Naive thymus-derived CD4-positive, alpha-beta T cell (primary cell): Measurements from ENCODE around the gene KMO. TPM values are rescaled to one million over a fixed set of nuclear protein-coding genes. Genes with fewer than 3 reads are reported as not detected.
A peak's percentile ranks its signal among the peaks of the same experiment; 100 is the strongest.

Experiments used
- ATAC-seq: fragments of 150-1000 bp; cut with Tn5 transposase; 2 replicates; pipeline ENCODE4 v1.10.0; 2021; ENCODE audit warnings: mild to moderate bottlenecking, moderate library complexity
- CTCF ChIA-PET: fragments of 350-600 bp; sonication (Branson Sonifier 250); formaldehyde crosslinking; loops from one replicate; lab custom pipeline; 2021; ENCODE audit warnings: antibody characterized with exemption; lab: Charles Lee
- POLR2A ChIA-PET: fragments of 350-600 bp; sonication (Branson Sonifier 250); formaldehyde crosslinking; loops from one replicate; lab custom pipeline; 2021; ENCODE audit warnings: antibody characterized with exemption, inconsistent platforms; lab: Charles Lee
- DNase-seq, 9 donors: peaks; one replicate each; pipeline versions ENCODE4 v3.0.0 to v3.0.0-alpha.2; 2020 to 2022; ENCODE audit warnings: mixed read lengths in 1 of 9
- H3K27ac ChIP-seq: one replicate; pipeline ENCODE4 v1.7.0; 2013; ENCODE audit warnings: mild to moderate bottlenecking, low read depth, low read length, moderate library complexity
- H3K27me3 ChIP-seq, 2 donors: one replicate each; pipeline ENCODE4 v1.7.0; 2013; ENCODE audit warnings: low read length in 2 of 2, mild to moderate bottlenecking in 2 of 2, moderate library complexity in 2 of 2; ENCODE audit not compliant: control insufficient read depth in 2 of 2, insufficient read depth in 2 of 2
- H3K36me3 ChIP-seq, 3 experiments: 1 replicate in 2 of 3; 2 replicates in 1 of 3; pipeline ENCODE4 v1.7.0; 2013; ENCODE audit warnings: low read length in 3 of 3, mild to moderate bottlenecking in 3 of 3, moderate library complexity in 1 of 3; ENCODE audit not compliant: insufficient read depth in 3 of 3, control insufficient read depth in 2 of 3
- H3K4me1 ChIP-seq, 2 donors: one replicate each; pipeline ENCODE4 v1.7.0; 2013; ENCODE audit warnings: low read length in 2 of 2, mild to moderate bottlenecking in 2 of 2, moderate library complexity in 1 of 2; ENCODE audit not compliant: control insufficient read depth in 2 of 2, insufficient read depth in 2 of 2
- H3K4me3 ChIP-seq: 2 replicates; pipeline ENCODE4 v1.7.0; 2013; ENCODE audit warnings: mild to moderate bottlenecking, low read length
- H3K9me3 ChIP-seq, 3 experiments: 1 replicate in 2 of 3; 2 replicates in 1 of 3; pipeline ENCODE4 v1.7.0; 2013; ENCODE audit warnings: low read length in 3 of 3; ENCODE audit not compliant: control insufficient read depth in 2 of 3
- H3K27ac Mint-ChIP-seq, 9 donors: one replicate each; pipeline ENCODE4 v1.8.0; 2020 to 2022; ENCODE audit warnings: mixed read lengths in 9 of 9, mild to moderate bottlenecking in 8 of 9, moderate library complexity in 5 of 9, inconsistent platforms in 2 of 9
- H3K27me3 Mint-ChIP-seq, 5 donors: one replicate each; pipeline ENCODE4 v1.8.0; 2021 to 2022; ENCODE audit warnings: mixed read lengths in 5 of 5, mild to moderate bottlenecking in 1 of 5
- H3K36me3 Mint-ChIP-seq, 5 donors: one replicate each; pipeline ENCODE4 v1.8.0; 2020 to 2022; ENCODE audit warnings: mixed read lengths in 5 of 5, mild to moderate bottlenecking in 3 of 5, inconsistent platforms in 1 of 5
- H3K4me1 Mint-ChIP-seq, 7 donors: one replicate each; pipeline ENCODE4 v1.8.0; 2020 to 2022; ENCODE audit warnings: mixed read lengths in 7 of 7, mild to moderate bottlenecking in 3 of 7, inconsistent platforms in 1 of 7
- H3K4me3 Mint-ChIP-seq, 10 donors: one replicate each; pipeline ENCODE4 v1.8.0; 2020 to 2022; ENCODE audit warnings: mild to moderate bottlenecking in 10 of 10, mixed read lengths in 10 of 10, moderate library complexity in 6 of 10, inconsistent platforms in 2 of 10
- H3K9me3 Mint-ChIP-seq, 11 donors: one replicate each; pipeline ENCODE4 v1.8.0; 2020 to 2022; ENCODE audit warnings: mixed read lengths in 11 of 11, mild to moderate bottlenecking in 4 of 11, inconsistent platforms in 1 of 11, moderate library complexity in 1 of 11
- intact Hi-C, 2 donors: fragments of 100-400 bp; cut with micrococcal nuclease; formaldehyde crosslinking; loops; one replicate each; pipeline ENCODE4 v1.15.1; 2023
- polyA plus RNA-seq, 2 donors: library from polyadenylated mRNA; unstranded; fragments of 300-500 nt; fragmentation: Illumina TruSeq; gene quantifications; one replicate each; pipeline ENCODE4 v1.2.3, GENCODE V29; 2021
- total RNA-seq, 6 experiments: library from RNA in 5 of 6; stranded (reverse) in 5 of 6; gene quantifications; 1 replicate in 5 of 6; 2 replicates in 1 of 6; pipeline ENCODE4 v1.2.3 and lab custom pipeline; 2021 to 2026

KMO gene
- total and polyA plus RNA-seq, 7 experiments from 2014 or later: 0.51 to 3.3 (median 0.82) TPM; not detected in 3

GRCh38 chr1:241519308-241520079 is 12.7 kb upstream of the KMO start, which contains the start of gene FH:
FH (minus strand) TSS chr1:241519755; CDS start chr1:241519722, 33 bp downstream.
- intact Hi-C loops: loop anchor here (1.0 to 2.0 kb wide), 10 partner anchors 12 to 1800 kb away; partner anchors contain the start of genes CEP170 (in 2 of the 2), CHML (in 2 of the 2) and OPN3 (in 2 of the 2)

DNA sequence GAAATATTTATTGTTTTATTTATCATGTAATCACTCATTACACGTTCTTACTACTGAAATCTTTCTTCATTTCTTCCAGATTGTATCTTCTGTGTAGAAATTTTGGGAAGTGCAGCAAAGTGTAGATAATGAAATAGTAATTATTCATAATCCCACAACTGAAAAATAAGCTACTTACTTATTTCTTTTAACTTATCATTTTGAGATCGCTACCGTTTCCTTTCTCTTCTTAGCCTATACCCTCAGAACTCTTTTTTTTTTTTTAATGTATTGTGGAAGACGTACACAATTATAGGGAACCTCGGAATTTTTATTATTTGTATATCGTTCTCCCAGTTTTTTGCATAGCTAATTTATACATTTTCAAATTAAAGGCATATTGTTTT is 12.1 kb upstream of the KMO start:
- Mint-ChIP-seq H3K27me3 (peaks cover 15 to 34% (median 32%) of the 10 kb centered on the region in 5 donors), H3K9me3 (peaks cover 0 to 2% (median 0%) of the 10 kb centered on the region in 11 donors), H3K4me1 (peaks cover 0 to 40% (median 32%) of the 10 kb centered on the region in 7 donors), H3K36me3 (peaks cover 0 to 12% (median 12%) of the 10 kb centered on the region in 5 donors), H3K27ac (no peak overlapping the region), H3K4me3 (no peak overlapping the region)
- peak overlapping the region; percentile 66 for H3K4me3 ChIP-seq
- no peak for DNase-seq
- ATAC-seq: no peak
- H3K9me3 ChIP-seq: no peaks in the 10 kb centered on the region
- H3K27me3 ChIP-seq: no peaks in the 10 kb centered on the region
- CTCF ChIA-PET: interaction anchor here (0.9 to 1.9 kb wide), 2 partner anchors 8 to 1981 kb away, joined by 3 to 5 read pairs; no protein-coding TSS in a partner anchor
- peaks cover 0 to 4% (median 0%) of the 10 kb centered on the region in 3 experiments for H3K36me3 ChIP-seq
- intact Hi-C loops: no loop called here
- POLR2A ChIA-PET: interaction anchor here (0.7 to 1.9 kb wide), 10 partner anchors 9 to 1736 kb away, joined by 3 to 8 read pairs (median 3); partner anchors contain the start of genes CEP170, CHML, KMO and OPN3
- peak overlapping the region; percentile 82 for H3K27ac ChIP-seq
- peaks cover 5 to 6% of the 10 kb centered on the region in 2 donors for H3K4me1 ChIP-seq

More at GRCh38 chr1:241519308-241520079, 12.7 kb upstream of the KMO start, which contains the start of gene FH:
- H3K27me3 ChIP-seq: no peaks in the 10 kb centered on the region
- H3K4me3 ChIP-seq: peak within 1 kb of the TSS; percentile 66
- H3K4me1 ChIP-seq: peaks cover 5 to 6% of the 10 kb centered on the region in 2 donors
- peak within 1 kb of the TSS; percentile 82 for H3K27ac ChIP-seq
- ATAC-seq (peak; percentile 99), DNase-seq (peak; percentile 83 to 96 (median 94))
- Mint-ChIP-seq H3K27ac (peak within 1 kb of the TSS; percentile 56 to 92 (median 82)), H3K9me3 (peaks cover 0 to 2% (median 0%) of the 10 kb centered on the region in 11 donors), H3K27me3 (peaks cover 15 to 28% (median 26%) of the 10 kb centered on the region in 5 donors), H3K4me1 (peaks cover 2 to 46% (median 38%) of the 10 kb centered on the region in 7 donors), H3K4me3 (peak within 1 kb of the TSS in 8 of 10 donors; percentile 85 to 96 (median 92)), H3K36me3 (peaks cover 0 to 14% (median 13%) of the 10 kb centered on the region in 5 donors)
- ChIA-PET POLR2A (interaction anchor here (0.7 to 1.9 kb wide), 10 partner anchors 8 to 1736 kb away, joined by 3 to 8 read pairs (median 3); partner anchors contain the start of genes CEP170, CHML, KMO and OPN3), CTCF (interaction anchor here (0.9 to 1.9 kb wide), 2 partner anchors 9 to 1981 kb away, joined by 3 to 5 read pairs; no protein-coding TSS in a partner anchor)
- H3K36me3 ChIP-seq: peaks cover 0 to 8% (median 0%) of the 10 kb centered on the region in 3 experiments
- H3K9me3 ChIP-seq: no peaks in the 10 kb centered on the region

- ChIA-PET POLR2A (no interaction called here), CTCF (no interaction called here)
- Mint-ChIP-seq H3K9me3 (peaks cover 0 to 2% (median 0%) of the 10 kb centered on the region in 11 donors), H3K27ac (no peak overlapping the region), H3K4me3 (peak overlapping the region in 1 of 10 donors; percentile 33), H3K4me1 (peaks cover 0 to 27% (median 22%) of the 10 kb centered on the region in 7 donors), H3K36me3 (peaks cover 0 to 4% (median 3%) of the 10 kb centered on the region in 5 donors), H3K27me3 (peaks cover 15 to 41% (median 37%) of the 10 kb centered on the region in 5 donors)
- intact Hi-C loops: no loop called here
- Histone ChIP-seq H3K9me3 (no peaks in the 10 kb centered on the region), H3K4me3 (no peak overlapping the region), H3K4me1 (peaks cover 5 to 6% of the 10 kb centered on the region in 2 donors), H3K27ac (no peak overlapping the region), H3K36me3 (no peaks in the 10 kb centered on the region), H3K27me3 (no peaks in the 10 kb centered on the region)
- no peak for DNase-seq
- ATAC-seq: no peak
Measured at GRCh38 chr1:241521718-241522117, 10.5 kb upstream of the KMO start.

- CTCF ChIA-PET: interaction anchor here (1.3 kb wide), 1 partner anchor 101 kb away, joined by 3 read pairs; no protein-coding TSS in a partner anchor
- no peak overlapping the region for H3K27ac Mint-ChIP-seq
Measured at GRCh38 chr1:241525026-241525425, 7.2 kb upstream of the KMO start.

DNA sequence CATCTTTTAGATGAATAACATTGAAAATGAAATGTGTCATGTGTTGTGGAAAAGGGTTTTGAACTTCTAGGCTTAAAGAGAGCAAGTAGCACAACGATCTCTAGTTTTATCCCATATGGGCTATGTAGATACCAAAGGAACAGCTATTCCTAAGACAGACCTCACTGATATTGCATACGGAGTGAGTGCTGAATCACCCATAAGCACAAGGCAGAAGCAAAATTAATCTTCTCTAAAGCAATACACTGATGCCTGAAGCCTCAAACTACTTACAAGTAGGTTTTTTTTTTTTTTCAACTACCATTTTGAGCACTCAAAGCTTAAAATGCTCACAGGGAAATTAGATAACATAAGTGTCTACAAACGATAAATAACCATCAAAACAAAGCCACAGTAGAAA is 5.0 kb upstream of the KMO start:
- no peak for DNase-seq
- Mint-ChIP-seq H3K36me3 (no peaks in the 10 kb centered on the region), H3K9me3 (peaks cover 0 to 2% (median 0%) of the 10 kb centered on the region in 11 donors), H3K4me1 (peaks cover 7 to 14% (median 11%) of the 10 kb centered on the region in 7 donors), H3K27ac (no peak overlapping the region), H3K4me3 (no peak overlapping the region), H3K27me3 (peaks cover 9 to 49% (median 30%) of the 10 kb centered on the region in 5 donors)
- ATAC-seq: no peak
- Histone ChIP-seq H3K27me3 (no peaks in the 10 kb centered on the region), H3K27ac (no peak overlapping the region), H3K4me1 (peaks cover 3% of the 10 kb centered on the region in 2 donors), H3K36me3 (no peaks in the 10 kb centered on the region), H3K9me3 (no peaks in the 10 kb centered on the region), H3K4me3 (no peak overlapping the region)
- intact Hi-C loops: loop anchor here in 1 of 2 donors (1.0 kb wide), 1 partner anchor 326 kb away; no protein-coding TSS in a partner anchor
- ChIA-PET POLR2A (no interaction called here), CTCF (interaction anchor here (1.5 kb wide), 1 partner anchor 9 kb away, joined by 5 read pairs; no protein-coding TSS in a partner anchor)

More at GRCh38 chr1:241525026-241525425, 7.2 kb upstream of the KMO start:
- Histone ChIP-seq H3K4me1 (no peaks in the 10 kb centered on the region), H3K27ac (no peak overlapping the region), H3K4me3 (no peak overlapping the region), H3K36me3 (no peaks in the 10 kb centered on the region), H3K9me3 (no peaks in the 10 kb centered on the region), H3K27me3 (no peaks in the 10 kb centered on the region)
- H3K36me3 Mint-ChIP-seq: no peaks in the 10 kb centered on the region
- POLR2A ChIA-PET: interaction anchor here (1.8 kb wide), 1 partner anchor 26 kb away, joined by 7 read pairs; no protein-coding TSS in a partner anchor
- ATAC-seq (no peak), DNase-seq (no peak)
- peaks cover 0 to 2% (median 0%) of the 10 kb centered on the region in 11 donors for H3K9me3 Mint-ChIP-seq
- peaks cover 15 to 55% (median 37%) of the 10 kb centered on the region in 5 donors for H3K27me3 Mint-ChIP-seq
- no peak overlapping the region for H3K4me3 Mint-ChIP-seq
- H3K4me1 Mint-ChIP-seq: peaks cover 0 to 8% (median 4%) of the 10 kb centered on the region in 7 donors
- intact Hi-C loops: no loop called here
